Endothelial cell (in vitro differentiated cells): ENCODE results near the gene AVPR1B. TPM values are rescaled to one million over a fixed set of nuclear protein-coding genes. Genes with fewer than 3 reads are reported as not detected.

Experiments
- DNase-seq: peaks from one replicate; pipeline ENCODE4 v3.0.0; 2021; ENCODE audit warnings: low spot score
- H3K27ac Mint-ChIP-seq: one replicate; pipeline ENCODE4 v1.8.0; 2021; ENCODE audit warnings: mixed read lengths, inconsistent platforms; ENCODE audit not compliant: unreplicated experiment
- H3K27me3 Mint-ChIP-seq: one replicate; pipeline ENCODE4 v1.8.0; 2021; ENCODE audit warnings: mild to moderate bottlenecking, moderate library complexity, mixed read lengths, inconsistent platforms; ENCODE audit not compliant: unreplicated experiment
- H3K36me3 Mint-ChIP-seq: one replicate; pipeline ENCODE4 v1.8.0; 2021; ENCODE audit warnings: mild to moderate bottlenecking, low read depth, mixed read lengths, inconsistent platforms; ENCODE audit not compliant: unreplicated experiment
- H3K4me1 Mint-ChIP-seq: one replicate; pipeline ENCODE4 v1.8.0; 2021; ENCODE audit warnings: mild to moderate bottlenecking, mixed read lengths, inconsistent platforms; ENCODE audit not compliant: unreplicated experiment
- H3K4me3 Mint-ChIP-seq: one replicate; pipeline ENCODE4 v1.8.0; 2021; ENCODE audit warnings: mild to moderate bottlenecking, mixed read lengths, inconsistent platforms; ENCODE audit not compliant: unreplicated experiment
- H3K9me3 Mint-ChIP-seq: one replicate; pipeline ENCODE4 v1.8.0; 2021; ENCODE audit warnings: mixed read lengths, inconsistent platforms; ENCODE audit not compliant: unreplicated experiment
- total RNA-seq: library from RNA; stranded (reverse); fragmentation: NEBNext Ultra II Directional; extraction: Animal tissue kit (Norgen Biotek cat#: 25700); gene quantifications from one replicate; pipeline ENCODE4 v1.2.1, GENCODE V29; 2021; ENCODE audit not compliant: unreplicated experiment
- TF ChIP-seq, protein P1 (sequence below): fragments of 200-600 bp; sonication (generic); IDR thresholded peaks from one replicate; pipeline ENCODE4 v1.5.0; 2021; ENCODE audit warnings: antibody characterized with exemption; ENCODE audit not compliant: unreplicated experiment

The AVPR1B gene
- total RNA-seq, 1 donor from 2014 or later: not detected

GRCh38 chr1:206114692-206115640 lies 2.2 kb downstream of the AVPR1B start:
- H3K9me3 Mint-ChIP-seq: no peaks in the 10 kb centered on the region
- H3K4me1 Mint-ChIP-seq: peaks cover 8% of the 10 kb centered on the region
- TF ChIP-seq, protein P1, sequence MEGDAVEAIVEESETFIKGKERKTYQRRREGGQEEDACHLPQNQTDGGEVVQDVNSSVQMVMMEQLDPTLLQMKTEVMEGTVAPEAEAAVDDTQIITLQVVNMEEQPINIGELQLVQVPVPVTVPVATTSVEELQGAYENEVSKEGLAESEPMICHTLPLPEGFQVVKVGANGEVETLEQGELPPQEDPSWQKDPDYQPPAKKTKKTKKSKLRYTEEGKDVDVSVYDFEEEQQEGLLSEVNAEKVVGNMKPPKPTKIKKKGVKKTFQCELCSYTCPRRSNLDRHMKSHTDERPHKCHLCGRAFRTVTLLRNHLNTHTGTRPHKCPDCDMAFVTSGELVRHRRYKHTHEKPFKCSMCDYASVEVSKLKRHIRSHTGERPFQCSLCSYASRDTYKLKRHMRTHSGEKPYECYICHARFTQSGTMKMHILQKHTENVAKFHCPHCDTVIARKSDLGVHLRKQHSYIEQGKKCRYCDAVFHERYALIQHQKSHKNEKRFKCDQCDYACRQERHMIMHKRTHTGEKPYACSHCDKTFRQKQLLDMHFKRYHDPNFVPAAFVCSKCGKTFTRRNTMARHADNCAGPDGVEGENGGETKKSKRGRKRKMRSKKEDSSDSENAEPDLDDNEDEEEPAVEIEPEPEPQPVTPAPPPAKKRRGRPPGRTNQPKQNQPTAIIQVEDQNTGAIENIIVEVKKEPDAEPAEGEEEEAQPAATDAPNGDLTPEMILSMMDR: no peak
- peaks cover 4% of the 10 kb centered on the region for H3K36me3 Mint-ChIP-seq
- DNase-seq: no peak
- no peak overlapping the region for H3K4me3 Mint-ChIP-seq
- H3K27ac Mint-ChIP-seq: no peak overlapping the region
- H3K27me3 Mint-ChIP-seq: peaks cover 10% of the 10 kb centered on the region

GRCh38 chr1:206112600-206113301 lies 4.4 kb downstream of the AVPR1B start:
- H3K27me3 Mint-ChIP-seq: peaks cover 8% of the 10 kb centered on the region
- H3K4me3 Mint-ChIP-seq: no peak overlapping the region

DNA sequence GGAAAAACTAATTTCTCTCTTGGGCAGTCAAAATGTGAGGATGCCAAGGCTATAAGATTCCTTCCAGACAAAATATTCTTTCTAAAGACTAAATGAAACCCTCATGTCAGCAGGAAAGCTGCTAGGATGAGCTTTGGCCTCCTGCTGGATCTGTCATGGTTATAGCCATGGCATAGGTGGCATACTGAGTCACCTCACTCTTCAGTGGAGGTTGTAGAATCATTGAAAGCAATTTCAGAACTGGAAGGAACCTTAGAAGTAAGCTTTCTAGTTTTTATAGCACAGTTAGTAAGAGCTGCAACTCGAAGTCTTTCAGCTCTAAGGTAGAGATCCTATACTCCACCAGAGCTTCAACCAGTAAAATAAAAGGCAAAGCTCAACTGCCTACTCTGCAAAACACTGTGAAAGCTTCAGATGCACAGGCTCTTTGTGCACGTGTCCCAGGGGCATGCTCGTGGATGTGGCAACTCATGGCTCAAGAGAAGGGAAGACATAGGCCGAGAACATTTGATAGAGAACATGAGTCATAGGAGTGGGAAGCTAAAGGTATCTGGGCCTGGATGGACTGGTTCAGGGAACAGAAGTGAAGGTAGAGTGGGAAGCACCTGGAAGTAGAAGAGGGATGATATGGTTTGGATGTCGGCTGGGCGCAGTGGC lies 5.8 kb downstream of the AVPR1B start:
- Mint-ChIP-seq H3K27ac (no peak overlapping the region), H3K9me3 (no peaks in the 10 kb centered on the region), H3K27me3 (peaks cover 1% of the 10 kb centered on the region), H3K36me3 (no peaks in the 10 kb centered on the region), H3K4me3 (no peak overlapping the region), H3K4me1 (peaks cover 2% of the 10 kb centered on the region)
- TF ChIP-seq, protein P1: no peak
- DNase-seq: no peak

More at GRCh38 chr1:206112600-206113301, 4.4 kb downstream of the AVPR1B start:
- no peak overlapping the region for H3K27ac Mint-ChIP-seq
- H3K36me3 Mint-ChIP-seq: peaks cover 4% of the 10 kb centered on the region
- DNase-seq: no peak
- H3K4me1 Mint-ChIP-seq: peaks cover 4% of the 10 kb centered on the region
- H3K9me3 Mint-ChIP-seq: no peaks in the 10 kb centered on the region
- TF ChIP-seq, protein P1: no peak

GRCh38 chr1:206110820-206111219 lies 6.4 kb downstream of the AVPR1B start:
- H3K4me3 Mint-ChIP-seq: no peak overlapping the region
- no peaks in the 10 kb centered on the region for H3K9me3 Mint-ChIP-seq
- H3K27ac Mint-ChIP-seq: no peak overlapping the region
- no peak for DNase-seq
- H3K27me3 Mint-ChIP-seq: no peaks in the 10 kb centered on the region
- H3K4me1 Mint-ChIP-seq: peaks cover 2% of the 10 kb centered on the region
- H3K36me3 Mint-ChIP-seq: no peaks in the 10 kb centered on the region
- TF ChIP-seq, protein P1: no peak
